ENCODE data around the gene SCYGR3. TPM values are rescaled to one million over a fixed set of nuclear protein-coding genes. Genes with fewer than 3 reads are reported as not detected.

The SCYGR3 gene
- total and polyA plus RNA-seq, 2 donors (not counting 1 experiment from before 2014, with no cell fraction given) = not detected

DNA sequence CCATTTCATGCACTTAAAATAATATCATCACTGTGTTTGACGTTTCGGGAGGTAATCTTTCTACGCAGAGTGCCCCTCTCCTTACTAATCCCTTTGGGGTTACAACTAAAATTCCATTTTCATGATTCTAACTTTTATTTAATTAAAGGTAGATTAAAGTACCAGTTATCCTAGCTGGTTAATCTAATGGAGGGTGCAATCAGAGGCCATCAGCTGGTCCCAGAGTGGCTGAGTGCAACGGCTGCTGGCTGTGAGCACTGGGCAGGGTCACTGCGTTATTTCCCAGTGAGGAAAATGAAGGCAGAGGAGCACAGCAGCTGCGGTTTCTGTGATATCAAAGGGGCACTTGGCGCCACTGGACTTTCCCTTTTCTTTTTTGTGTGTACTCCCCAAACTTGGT, 14.8 kb upstream of the SCYGR3 start:
- no peaks in the 10 kb centered on the region for H3K79me2 ChIP-seq (ENCODE audit: control insufficient read depth, insufficient read depth, low read length)
- H3K4me1 ChIP-seq (ENCODE audit: control insufficient read depth in 2 of 2, insufficient read depth in 2 of 2, low read length in 2 of 2) = no peaks in the 10 kb centered on the region
- DNase-seq = no peak
- no peak overlapping the region for H3K4me2 ChIP-seq (replicated peaks; ENCODE audit: low read depth, low read length, poor library complexity, severe bottlenecking)
- H3K9me3 ChIP-seq (ENCODE audit: control extremely low read depth in 1 of 3, control insufficient read depth in 2 of 3, insufficient read depth in 1 of 3, low read length in 2 of 3) = no peaks in the 10 kb centered on the region
- Mint-ChIP-seq H3K27ac (no peak overlapping the region), H3K4me3 (no peak overlapping the region), H3K27me3 (peaks cover 26% of the 10 kb centered on the region), H3K9me3 (ENCODE audit: insufficient read depth) (no peaks in the 10 kb centered on the region), H3K4me1 (no peaks in the 10 kb centered on the region)
- peaks cover 0 to 6% (median 2%) of the 10 kb centered on the region in 4 experiments for H3K27me3 ChIP-seq (replicated peaks in 1 of 4; ENCODE audit: control extremely low read depth in 1 of 4, control insufficient read depth in 3 of 4, insufficient read depth in 4 of 4, low read length in 3 of 4)
- POLR2A ChIA-PET = no interaction called here
- intact Hi-C loops (cut with micrococcal nuclease) = no loop called here
- no peak for TF ChIP-seq EZH2 (IDR thresholded peaks at IDR 0.05; ENCODE audit: borderline replicate concordance, insufficient read depth, low read depth, low read length, poor library complexity, severe bottlenecking)
- TF ChIP-seq, protein P1, sequence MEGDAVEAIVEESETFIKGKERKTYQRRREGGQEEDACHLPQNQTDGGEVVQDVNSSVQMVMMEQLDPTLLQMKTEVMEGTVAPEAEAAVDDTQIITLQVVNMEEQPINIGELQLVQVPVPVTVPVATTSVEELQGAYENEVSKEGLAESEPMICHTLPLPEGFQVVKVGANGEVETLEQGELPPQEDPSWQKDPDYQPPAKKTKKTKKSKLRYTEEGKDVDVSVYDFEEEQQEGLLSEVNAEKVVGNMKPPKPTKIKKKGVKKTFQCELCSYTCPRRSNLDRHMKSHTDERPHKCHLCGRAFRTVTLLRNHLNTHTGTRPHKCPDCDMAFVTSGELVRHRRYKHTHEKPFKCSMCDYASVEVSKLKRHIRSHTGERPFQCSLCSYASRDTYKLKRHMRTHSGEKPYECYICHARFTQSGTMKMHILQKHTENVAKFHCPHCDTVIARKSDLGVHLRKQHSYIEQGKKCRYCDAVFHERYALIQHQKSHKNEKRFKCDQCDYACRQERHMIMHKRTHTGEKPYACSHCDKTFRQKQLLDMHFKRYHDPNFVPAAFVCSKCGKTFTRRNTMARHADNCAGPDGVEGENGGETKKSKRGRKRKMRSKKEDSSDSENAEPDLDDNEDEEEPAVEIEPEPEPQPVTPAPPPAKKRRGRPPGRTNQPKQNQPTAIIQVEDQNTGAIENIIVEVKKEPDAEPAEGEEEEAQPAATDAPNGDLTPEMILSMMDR (IDR thresholded peaks at IDR 0.05) = no peak
- no peak overlapping the region for H3K4me3 ChIP-seq (ENCODE audit: control extremely low read depth in 1 of 5, extremely low read depth in 1 of 5, insufficient read depth in 1 of 5, low read depth in 2 of 5, low read length in 4 of 5)
- H3K36me3 ChIP-seq (replicated peaks in 1 of 2; ENCODE audit: control extremely low read depth in 1 of 2, control insufficient read depth in 1 of 2, extremely low read depth in 1 of 2, insufficient read depth in 2 of 2, low read length in 1 of 2) = no peaks in the 10 kb centered on the region
- no peak overlapping the region for H2AFZ ChIP-seq (ENCODE audit: insufficient read depth, low read depth, low read length, poor library complexity, severe bottlenecking)
- H4K20me1 ChIP-seq (ENCODE audit: control insufficient read depth, insufficient read depth, low read length, poor library complexity, severe bottlenecking) = no peaks in the 10 kb centered on the region
- 72% methylated on average over 4 of the region's 7 CpGs for WGBS (ENCODE audit: insufficient coverage)
- ATAC-seq (ENCODE audit: low read depth) = no peak
- H3K27ac ChIP-seq (ENCODE audit: low read length in 2 of 2) = no peak overlapping the region
- no peak overlapping the region for H3K9ac ChIP-seq (ENCODE audit: low read length)
- CTCF ChIA-PET = no interaction called here

- H3K4me1 ChIP-seq (ENCODE audit: control insufficient read depth in 2 of 2, insufficient read depth in 2 of 2, low read length in 2 of 2) = no peaks in the 10 kb centered on the region
- POLR2A ChIA-PET = no interaction called here
- ATAC-seq (ENCODE audit: low read depth) = no peak
These were observed 13.1 kb upstream of the SCYGR3 start for GRCh38 chr2:227627769-227628168.

More at GRCh38 chr2:227627769-227628168, 13.1 kb upstream of the SCYGR3 start:
- TF ChIP-seq, protein P1 (IDR thresholded peaks at IDR 0.05) = no peak
- TF ChIP-seq EZH2 (IDR thresholded peaks at IDR 0.05; ENCODE audit: borderline replicate concordance, insufficient read depth, low read depth, low read length, poor library complexity, severe bottlenecking) = no peak
- H3K4me3 ChIP-seq (ENCODE audit: control extremely low read depth in 1 of 5, extremely low read depth in 1 of 5, insufficient read depth in 1 of 5, low read depth in 2 of 5, low read length in 4 of 5) = no peak overlapping the region
- H3K4me3 Mint-ChIP-seq = no peak overlapping the region
- no peaks in the 10 kb centered on the region for H3K4me1 Mint-ChIP-seq
- H3K27me3 Mint-ChIP-seq = peaks cover 21% of the 10 kb centered on the region
- no peak overlapping the region for H3K9ac ChIP-seq (ENCODE audit: low read length)
- H3K27ac ChIP-seq (ENCODE audit: low read length in 2 of 2) = no peak overlapping the region
- no CpG with 5 or more reads among the region's 3 CpGs for WGBS (ENCODE audit: insufficient coverage)
- CTCF ChIA-PET = no interaction called here
- no peak overlapping the region for H3K27ac Mint-ChIP-seq
- H3K4me2 ChIP-seq (replicated peaks; ENCODE audit: low read depth, low read length, poor library complexity, severe bottlenecking) = no peak overlapping the region
- H3K27me3 ChIP-seq (replicated peaks in 1 of 4; ENCODE audit: control extremely low read depth in 1 of 4, control insufficient read depth in 3 of 4, insufficient read depth in 4 of 4, low read length in 3 of 4) = peaks cover 0 to 6% (median 2%) of the 10 kb centered on the region in 4 experiments
- H2AFZ ChIP-seq (ENCODE audit: insufficient read depth, low read depth, low read length, poor library complexity, severe bottlenecking) = no peak overlapping the region
- DNase-seq = no peak
- no peaks in the 10 kb centered on the region for H3K9me3 Mint-ChIP-seq (ENCODE audit: insufficient read depth)
- no peaks in the 10 kb centered on the region for H4K20me1 ChIP-seq (ENCODE audit: control insufficient read depth, insufficient read depth, low read length, poor library complexity, severe bottlenecking)
- H3K9me3 ChIP-seq (ENCODE audit: control extremely low read depth in 1 of 3, control insufficient read depth in 2 of 3, insufficient read depth in 1 of 3, low read length in 2 of 3) = no peaks in the 10 kb centered on the region
- no peaks in the 10 kb centered on the region for H3K36me3 ChIP-seq (replicated peaks in 1 of 2; ENCODE audit: control extremely low read depth in 1 of 2, control insufficient read depth in 1 of 2, extremely low read depth in 1 of 2, insufficient read depth in 2 of 2, low read length in 1 of 2)
- intact Hi-C loops (cut with micrococcal nuclease) = no loop called here
- H3K79me2 ChIP-seq (ENCODE audit: control insufficient read depth, insufficient read depth, low read length) = no peaks in the 10 kb centered on the region

Measured in B cell (primary cell).